ENCODE results near the gene UBA3. TPM values are rescaled to one million over a fixed set of nuclear protein-coding genes. Genes with fewer than 3 reads are reported as not detected.

Gene UBA3
- total RNA-seq, 1 experiment from 2014 or later = 76.4 TPM

DNA sequence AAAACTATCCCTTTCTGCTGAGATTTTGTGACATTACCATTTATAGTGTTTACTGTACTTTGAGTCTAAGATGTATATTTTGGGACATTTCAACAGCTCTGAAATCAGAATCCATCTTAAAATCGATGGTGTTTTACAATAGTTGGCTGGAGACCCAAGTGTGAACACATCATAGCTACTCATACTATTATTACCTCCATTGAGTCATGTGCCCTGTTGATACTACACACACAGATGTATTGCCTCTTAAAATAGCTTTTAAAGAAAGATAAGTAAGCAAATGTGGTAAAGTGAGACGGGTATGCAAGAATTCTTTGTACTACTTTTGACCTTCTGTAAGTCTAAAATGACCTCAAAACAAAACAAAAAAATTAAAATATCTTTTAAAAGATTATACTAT lies 35.6 kb upstream of the UBA3 start:
- Histone ChIP-seq H3K36me3 (no peaks in the 10 kb centered on the region), H3K4me1 (replicated peaks) (peaks cover 4% of the 10 kb centered on the region; the same call in 1 of the 2 replicates), H3K9me3 (replicated peaks) (no peaks in the 10 kb centered on the region), H3K4me3 (no peak overlapping the region), H3K27me3 (replicated peaks) (no peaks in the 10 kb centered on the region), H3K27ac (no peak overlapping the region)
- peak in 1 of 2 experiments; percentile 11 for DNase-seq (ENCODE audit: low read depth in 1 of 2, low spot score in 2 of 2)

DNA sequence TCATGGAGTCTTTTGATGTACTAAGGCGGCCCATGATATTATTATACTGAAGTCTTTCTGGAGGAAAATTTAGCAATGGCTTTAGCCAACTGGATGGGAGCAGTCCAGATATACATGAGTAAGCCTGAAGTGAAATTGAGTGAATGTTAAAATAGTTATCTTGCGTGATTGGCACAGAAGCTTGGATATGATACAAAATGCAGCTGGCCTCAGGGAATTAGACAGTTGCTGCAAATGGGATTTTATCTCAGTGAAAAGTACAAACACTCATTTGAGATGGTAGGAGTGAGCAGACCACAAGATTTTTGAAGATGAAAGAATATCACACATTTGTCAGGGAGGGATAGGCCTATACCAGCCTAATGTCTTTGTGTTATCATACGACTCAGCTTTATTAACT lies 33.4 kb upstream of the UBA3 start:
- Histone ChIP-seq H3K27me3 (replicated peaks) (no peaks in the 10 kb centered on the region), H3K27ac (no peak overlapping the region), H3K4me3 (no peak overlapping the region), H3K36me3 (no peaks in the 10 kb centered on the region), H3K4me1 (replicated peaks) (peaks cover 4% of the 10 kb centered on the region; the same call in 1 of the 2 replicates), H3K9me3 (replicated peaks) (no peaks in the 10 kb centered on the region)
- no peak for DNase-seq (ENCODE audit: low read depth in 1 of 2, low spot score in 2 of 2)

DNA sequence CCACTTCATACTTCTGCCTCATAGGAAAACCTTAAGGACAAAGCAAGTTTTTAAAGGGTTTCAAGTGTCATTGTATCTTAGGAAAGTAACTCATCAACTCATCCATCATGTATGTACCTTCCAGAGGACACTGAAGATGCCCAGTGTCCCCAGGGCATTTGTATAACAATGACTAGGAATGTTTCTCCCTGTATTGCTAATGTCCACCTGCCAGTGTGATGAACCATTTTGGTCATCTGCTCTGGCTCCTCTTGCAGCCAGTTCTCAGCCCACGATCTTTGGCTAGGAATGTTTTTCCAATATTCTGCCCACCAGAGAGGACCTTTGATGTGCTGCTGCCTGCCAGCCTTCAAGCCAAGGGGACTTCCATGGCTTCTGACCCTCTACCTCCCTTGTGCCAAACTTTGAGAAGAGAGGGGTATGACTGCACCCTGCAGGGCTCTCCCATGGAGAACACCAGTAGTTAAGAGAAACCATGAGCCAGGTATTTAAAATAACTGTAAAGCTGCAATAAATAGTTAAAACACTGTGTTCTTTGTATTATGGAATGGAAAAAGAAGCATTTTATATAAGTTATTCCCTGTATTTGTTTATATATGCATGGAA lies 30.9 kb upstream of the UBA3 start:
- no peaks in the 10 kb centered on the region for H3K9me3 ChIP-seq (replicated peaks)
- H3K27me3 ChIP-seq (replicated peaks) = no peaks in the 10 kb centered on the region
- no peak overlapping the region for H3K27ac ChIP-seq
- no peak for DNase-seq (ENCODE audit: low read depth in 1 of 2, low spot score in 2 of 2)
- no peak overlapping the region for H3K4me3 ChIP-seq
- 0 out of 2 replicates have a peak, but pooled peaks cover 3% of the 10 kb centered on the region for H3K36me3 ChIP-seq
- peaks cover 4% of the 10 kb centered on the region; the same call in 1 of the 2 replicates for H3K4me1 ChIP-seq (replicated peaks)

DNA sequence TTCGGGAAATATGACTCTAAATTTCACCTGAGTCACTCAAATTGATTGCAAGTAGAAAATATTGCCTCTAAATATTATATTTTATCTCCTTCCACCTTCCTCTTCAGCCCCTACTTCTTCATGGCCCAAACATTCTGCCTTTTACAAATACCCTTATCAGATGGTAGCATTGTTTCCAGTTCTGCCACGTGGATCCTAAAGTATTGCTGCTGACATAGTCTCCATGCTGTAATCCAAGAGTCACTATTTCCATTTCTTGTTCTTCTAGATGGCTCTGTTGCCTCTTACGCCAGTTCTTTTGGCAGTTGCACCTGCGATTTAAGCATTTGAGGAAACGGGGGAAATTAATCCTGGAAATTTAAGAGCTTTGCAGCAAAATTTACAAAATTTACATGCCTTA lies 28.6 kb upstream of the UBA3 start:
- H3K9me3 ChIP-seq (replicated peaks) = no peaks in the 10 kb centered on the region
- H3K4me3 ChIP-seq = no peak overlapping the region
- no peaks in the 10 kb centered on the region for H3K27me3 ChIP-seq (replicated peaks)
- peaks cover 19% of the 10 kb centered on the region for H3K36me3 ChIP-seq
- H3K4me1 ChIP-seq (replicated peaks) = no peaks in the 10 kb centered on the region
- no peak overlapping the region for H3K27ac ChIP-seq
- DNase-seq (ENCODE audit: low read depth in 1 of 2, low spot score in 2 of 2) = no peak

DNA sequence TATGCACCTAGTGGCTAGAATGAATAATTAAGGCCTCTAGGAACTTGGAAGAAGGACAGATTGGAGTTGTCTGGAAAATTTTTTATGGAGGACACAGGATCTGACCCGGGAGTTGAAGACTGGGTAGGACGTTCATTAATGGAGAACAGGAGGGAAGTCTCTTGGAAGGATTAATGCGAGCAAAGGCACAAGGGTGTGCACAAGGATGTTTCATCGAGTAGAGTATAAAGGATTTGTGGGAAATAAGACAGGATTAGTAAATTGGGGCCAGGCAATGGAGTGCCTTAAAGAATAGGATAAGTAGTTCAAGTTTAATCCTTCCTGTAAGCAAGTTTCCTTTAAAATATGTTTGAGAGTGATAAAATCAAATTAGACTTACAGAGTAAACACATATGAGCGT lies 27.7 kb upstream of the UBA3 start:
- Histone ChIP-seq H3K36me3 (peaks cover 28% of the 10 kb centered on the region), H3K27ac (no peak overlapping the region), H3K27me3 (replicated peaks) (no peaks in the 10 kb centered on the region), H3K4me3 (no peak overlapping the region), H3K4me1 (replicated peaks) (no peaks in the 10 kb centered on the region), H3K9me3 (replicated peaks) (no peaks in the 10 kb centered on the region)
- DNase-seq (ENCODE audit: low read depth in 1 of 2, low spot score in 2 of 2) = no peak

DNA sequence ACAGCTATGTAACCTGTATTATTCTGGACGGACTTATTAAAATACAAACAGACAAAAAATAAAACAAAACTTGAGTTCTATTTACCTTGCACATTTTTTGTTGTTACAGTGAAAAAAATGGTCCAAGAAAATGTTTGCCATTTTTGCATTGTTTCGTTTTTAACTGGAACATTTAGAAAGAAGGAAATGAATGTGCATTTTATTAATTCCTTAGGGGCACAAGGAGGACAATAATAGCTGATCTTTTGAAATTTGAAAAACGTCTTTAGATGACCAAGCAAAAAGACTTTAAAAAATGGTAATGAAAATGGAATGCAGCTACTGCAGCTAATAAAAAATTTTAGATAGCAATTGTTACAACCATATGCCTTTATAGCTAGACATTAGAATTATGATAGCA lies 25.2 kb upstream of the UBA3 start:
- Histone ChIP-seq H3K4me1 (replicated peaks) (no peaks in the 10 kb centered on the region), H3K9me3 (replicated peaks) (no peaks in the 10 kb centered on the region), H3K27ac (no peak overlapping the region), H3K27me3 (replicated peaks) (no peaks in the 10 kb centered on the region), H3K4me3 (no peak overlapping the region), H3K36me3 (peaks cover 37% of the 10 kb centered on the region)
- no peak for DNase-seq (ENCODE audit: low read depth in 1 of 2, low spot score in 2 of 2)

DNA sequence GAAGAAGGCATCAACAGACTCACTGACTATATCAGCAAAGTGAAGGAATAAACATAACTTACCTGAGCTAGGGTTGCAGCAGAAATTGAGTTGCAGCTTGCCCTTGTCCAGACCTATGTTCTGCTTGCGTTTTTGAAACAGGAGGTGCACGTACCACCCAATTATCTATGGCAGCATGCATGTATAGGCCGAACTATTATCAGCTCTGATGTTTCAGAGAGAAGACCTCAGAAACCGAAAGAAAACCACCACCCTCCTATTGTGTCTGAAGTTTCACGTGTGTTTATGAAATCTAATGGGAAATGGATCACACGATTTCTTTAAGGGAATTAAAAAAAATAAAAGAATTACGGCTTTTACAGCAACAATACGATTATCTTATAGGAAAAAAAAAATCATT lies 24.4 kb upstream of the UBA3 start:
- Histone ChIP-seq H3K27me3 (replicated peaks) (no peaks in the 10 kb centered on the region), H3K9me3 (replicated peaks) (no peaks in the 10 kb centered on the region), H3K27ac (no peak overlapping the region), H3K4me1 (replicated peaks) (no peaks in the 10 kb centered on the region), H3K36me3 (peaks cover 40% of the 10 kb centered on the region), H3K4me3 (no peak overlapping the region)
- no peak for DNase-seq (ENCODE audit: low read depth in 1 of 2, low spot score in 2 of 2)

DNA sequence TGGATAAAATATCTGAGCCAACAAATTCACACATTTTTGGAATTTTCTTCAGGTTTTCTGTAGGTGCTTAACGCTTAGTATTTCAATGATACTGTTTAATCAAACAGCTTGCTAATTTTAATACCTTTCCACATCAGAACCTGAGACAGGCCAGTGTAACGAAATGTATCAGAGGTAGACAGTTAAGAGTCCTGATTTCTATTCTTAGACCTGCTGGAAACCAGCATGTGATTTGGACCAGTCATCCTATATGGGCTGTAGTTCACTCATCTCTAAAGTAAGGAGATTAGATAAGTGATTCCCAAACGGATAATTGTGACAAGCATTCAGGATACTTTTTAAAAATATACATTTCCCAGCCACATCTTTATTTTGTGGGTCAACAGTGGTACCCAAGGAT lies 23.0 kb upstream of the UBA3 start:
- no peak overlapping the region for H3K4me3 ChIP-seq
- no peaks in the 10 kb centered on the region for H3K9me3 ChIP-seq (replicated peaks)
- no peak for DNase-seq (ENCODE audit: low read depth in 1 of 2, low spot score in 2 of 2)
- peaks cover 40% of the 10 kb centered on the region for H3K36me3 ChIP-seq
- no peak overlapping the region for H3K27ac ChIP-seq
- H3K4me1 ChIP-seq (replicated peaks) = no peaks in the 10 kb centered on the region
- H3K27me3 ChIP-seq (replicated peaks) = no peaks in the 10 kb centered on the region

DNA sequence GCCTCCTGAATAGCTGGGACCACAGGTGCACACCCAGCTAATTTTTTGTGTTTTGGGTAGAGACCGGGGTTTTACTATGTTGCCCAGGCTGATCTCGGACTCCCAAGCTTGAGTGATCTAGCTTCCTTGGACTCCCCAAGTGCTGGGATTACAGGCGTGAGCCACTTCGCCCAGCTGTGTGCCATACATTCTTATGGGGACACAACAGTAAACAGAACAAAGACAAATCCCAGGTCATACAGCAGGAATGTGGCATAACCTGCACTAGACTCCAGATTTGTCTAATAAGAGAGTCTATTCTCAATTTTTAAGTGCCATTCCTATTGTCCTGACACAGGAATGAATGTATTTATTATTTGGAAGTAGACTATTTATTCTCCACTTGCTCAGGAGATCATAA lies 22.2 kb upstream of the UBA3 start:
- H3K4me1 ChIP-seq (replicated peaks) = no peaks in the 10 kb centered on the region
- no peaks in the 10 kb centered on the region for H3K9me3 ChIP-seq (replicated peaks)
- no peak for DNase-seq (ENCODE audit: low read depth in 1 of 2, low spot score in 2 of 2)
- H3K4me3 ChIP-seq = no peak overlapping the region
- H3K36me3 ChIP-seq = peaks cover 40% of the 10 kb centered on the region
- no peak overlapping the region for H3K27ac ChIP-seq
- no peaks in the 10 kb centered on the region for H3K27me3 ChIP-seq (replicated peaks)

DNA sequence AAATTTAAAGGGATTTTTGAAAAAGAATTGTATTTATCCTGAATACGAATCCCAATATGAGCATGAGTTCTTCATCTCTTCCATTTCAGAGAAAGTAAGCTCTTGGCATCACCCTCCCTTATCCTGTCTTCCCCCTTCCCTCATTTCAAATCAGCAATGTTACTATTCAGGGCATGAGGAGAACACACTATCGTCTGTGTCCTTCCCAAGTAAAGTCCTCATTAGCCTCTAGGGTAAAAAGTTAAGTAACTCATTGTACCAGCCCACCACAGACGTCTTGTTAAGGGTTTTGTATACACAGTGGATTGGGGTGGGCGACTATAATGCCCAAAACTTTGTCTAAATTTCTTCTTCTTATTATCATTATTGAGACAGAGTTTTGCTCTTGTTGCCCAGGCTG lies 19.4 kb upstream of the UBA3 start:
- no peak for DNase-seq (ENCODE audit: low read depth in 1 of 2, low spot score in 2 of 2)
- no peaks in the 10 kb centered on the region for H3K9me3 ChIP-seq (replicated peaks)
- no peak overlapping the region for H3K27ac ChIP-seq
- H3K4me3 ChIP-seq = no peak overlapping the region
- no peaks in the 10 kb centered on the region for H3K27me3 ChIP-seq (replicated peaks)
- H3K36me3 ChIP-seq = peaks cover 30% of the 10 kb centered on the region
- peaks cover 15% of the 10 kb centered on the region for H3K4me1 ChIP-seq (replicated peaks)

DNA sequence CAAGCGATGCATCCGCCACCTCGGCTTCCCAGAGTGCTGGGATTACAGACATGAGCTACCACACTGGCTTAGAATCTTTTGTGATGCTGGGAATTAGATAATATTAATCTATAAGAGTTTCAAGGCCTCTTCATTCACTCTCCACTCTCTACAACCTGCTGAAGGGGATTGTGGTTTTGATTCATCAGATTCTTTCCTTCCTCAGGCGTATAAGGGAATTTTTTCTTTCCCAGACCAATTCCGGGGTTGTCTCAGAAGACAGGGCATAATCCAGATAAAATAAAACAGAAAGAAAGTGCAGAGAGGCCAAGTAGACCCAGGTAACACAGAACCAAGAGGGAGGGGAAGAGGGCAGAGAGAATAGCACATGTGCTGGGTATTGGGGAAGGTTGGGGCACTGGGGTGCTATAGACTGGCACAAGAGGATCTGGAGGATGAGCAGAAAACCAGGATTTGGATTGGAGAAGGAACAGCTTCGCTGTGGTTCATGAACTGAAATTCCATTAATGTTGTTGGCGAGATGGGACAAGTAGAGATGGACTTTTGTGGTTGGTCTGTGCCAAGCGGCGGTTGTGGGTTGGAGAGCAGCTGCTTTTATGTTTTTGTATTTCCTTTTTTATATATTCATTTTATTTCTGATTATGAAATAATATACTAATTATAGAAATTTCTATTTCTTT lies 17.4 kb upstream of the UBA3 start:
- DNase-seq (ENCODE audit: low read depth in 1 of 2, low spot score in 2 of 2) = no peak
- H3K27me3 ChIP-seq (replicated peaks) = no peaks in the 10 kb centered on the region
- peaks cover 36% of the 10 kb centered on the region for H3K4me1 ChIP-seq (replicated peaks)
- peaks cover 15% of the 10 kb centered on the region for H3K36me3 ChIP-seq
- H3K9me3 ChIP-seq (replicated peaks) = no peaks in the 10 kb centered on the region
- H3K27ac ChIP-seq = no peak overlapping the region
- no peak overlapping the region for H3K4me3 ChIP-seq

DNA sequence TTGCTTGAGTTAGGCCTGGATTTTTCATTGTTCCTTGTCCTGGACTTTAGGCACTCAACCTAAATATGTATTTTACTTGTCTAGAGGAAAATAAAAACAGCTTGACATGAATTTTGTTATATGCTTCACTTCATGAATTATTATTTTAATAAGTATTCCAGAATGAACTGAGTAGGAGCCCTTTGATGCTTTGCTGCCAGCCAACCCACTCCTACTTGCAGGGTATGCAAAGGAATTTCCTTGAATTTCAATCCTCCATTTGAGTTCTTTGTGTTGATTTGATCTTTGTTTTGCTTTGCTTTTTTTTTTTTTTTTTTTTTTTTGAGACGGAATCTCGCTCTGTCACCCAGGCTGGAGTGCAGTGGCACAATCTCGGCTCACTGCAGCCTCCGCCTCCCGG lies 16.1 kb upstream of the UBA3 start:
- Histone ChIP-seq H3K27ac (peak overlapping the region; percentile 4; the same call in 1 of the 2 replicates), H3K9me3 (replicated peaks) (no peaks in the 10 kb centered on the region), H3K27me3 (replicated peaks) (no peaks in the 10 kb centered on the region), H3K4me1 (replicated peaks) (peaks cover 48% of the 10 kb centered on the region), H3K36me3 (peaks cover 7% of the 10 kb centered on the region; the same call in 1 of the 2 replicates), H3K4me3 (no peak overlapping the region)
- no peak for DNase-seq (ENCODE audit: low read depth in 1 of 2, low spot score in 2 of 2)

DNA sequence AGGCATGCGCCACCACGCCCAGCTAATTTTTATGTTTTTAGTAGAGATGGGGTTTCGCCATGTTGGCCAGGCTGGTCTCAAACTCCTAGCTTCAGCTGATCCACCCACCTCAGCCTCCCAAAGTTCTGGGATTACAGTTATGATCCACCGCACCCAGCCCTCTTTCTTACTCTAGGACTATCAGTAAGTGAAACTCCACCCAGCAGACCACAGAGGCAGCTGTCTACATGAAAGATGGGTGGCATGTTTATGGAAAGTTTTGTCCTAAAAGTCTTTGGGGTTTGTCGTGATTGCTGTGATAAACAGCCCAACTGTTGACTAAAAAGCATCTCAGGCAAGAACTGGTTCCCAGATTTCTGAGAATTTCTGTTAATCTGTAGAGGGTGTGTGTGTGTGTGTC lies 15.5 kb upstream of the UBA3 start:
- H3K27ac ChIP-seq = peak overlapping the region; percentile 4; the same call in 1 of the 2 replicates
- H3K4me3 ChIP-seq = no peak overlapping the region

DNA sequence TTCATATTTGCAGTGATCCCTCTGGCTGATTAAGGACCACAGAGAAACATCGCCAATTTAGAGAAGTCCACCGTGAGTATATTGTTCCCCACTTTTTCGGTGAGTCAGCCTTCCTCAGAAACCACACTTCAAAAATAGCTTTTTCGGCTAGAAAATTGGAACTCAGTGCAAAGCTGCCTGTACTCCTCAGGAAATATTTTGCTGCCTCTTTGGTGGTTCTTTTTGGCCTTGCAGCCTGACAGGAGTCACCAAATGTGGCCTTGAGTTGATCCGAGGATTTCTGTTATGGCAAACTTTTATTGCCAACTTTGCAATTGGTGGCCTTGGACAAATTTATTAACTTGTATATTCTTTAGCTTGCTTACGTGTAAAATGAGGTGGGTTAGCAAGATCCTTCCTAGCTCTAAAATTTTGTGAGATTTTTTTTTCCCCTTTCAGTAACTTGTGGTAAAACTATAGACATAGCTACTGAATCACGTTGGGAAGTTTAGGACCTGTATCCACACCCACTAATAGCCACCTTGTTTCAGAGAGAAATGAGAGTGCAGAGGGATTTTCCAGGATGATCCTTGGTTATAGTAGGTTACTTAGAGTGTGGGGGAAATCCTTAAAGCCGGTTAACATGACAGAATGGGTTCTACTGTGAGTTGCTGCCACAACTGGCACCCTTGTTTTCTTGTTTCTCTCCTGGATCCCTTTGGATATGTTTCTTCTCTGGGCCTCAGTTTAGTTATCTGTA lies 14.5 kb upstream of the UBA3 start:
- Histone ChIP-seq H3K36me3 (0 out of 2 replicates have a peak, but pooled peaks cover 3% of the 10 kb centered on the region), H3K4me3 (no peak overlapping the region), H3K27me3 (replicated peaks) (no peaks in the 10 kb centered on the region), H3K9me3 (replicated peaks) (no peaks in the 10 kb centered on the region), H3K27ac (peak overlapping the region; percentile 44), H3K4me1 (replicated peaks) (peaks cover 63% of the 10 kb centered on the region)
- DNase-seq (ENCODE audit: low read depth in 1 of 2, low spot score in 2 of 2) = peak; percentile 40 to 61

More for the DNA sequence above, 15.5 kb upstream of the UBA3 start:
- no peaks in the 10 kb centered on the region for H3K9me3 ChIP-seq (replicated peaks)
- H3K36me3 ChIP-seq = peaks cover 7% of the 10 kb centered on the region; the same call in 1 of the 2 replicates
- DNase-seq (ENCODE audit: low read depth in 1 of 2, low spot score in 2 of 2) = peak; percentile 39 to 43
- H3K4me1 ChIP-seq (replicated peaks) = peaks cover 54% of the 10 kb centered on the region
- H3K27me3 ChIP-seq (replicated peaks) = no peaks in the 10 kb centered on the region
